ENCODE results near the gene ARMH2. TPM values are rescaled to one million over a fixed set of nuclear protein-coding genes. Genes with fewer than 3 reads are reported as not detected.
A peak's percentile ranks its signal among the peaks of the same experiment; 100 is the strongest.

Gene ARMH2
- total and polyA plus RNA-seq, 2 donors (not counting 1 experiment from before 2014, with no cell fraction given): 0.43 to 5.0 TPM

- H3K9ac ChIP-seq (ENCODE audit: low read length): peak within 1 kb of the TSS; percentile 92
- no peaks in the 10 kb centered on the region for H3K36me3 ChIP-seq (replicated peaks in 1 of 2; ENCODE audit: control extremely low read depth in 1 of 2, control insufficient read depth in 1 of 2, extremely low read depth in 1 of 2, insufficient read depth in 2 of 2, low read length in 1 of 2)
- peaks cover 40% of the 10 kb centered on the region for H3K79me2 ChIP-seq (ENCODE audit: control insufficient read depth, insufficient read depth, low read length)
- ATAC-seq (ENCODE audit: low read depth): peak; percentile 90
- Mint-ChIP-seq H3K27ac (peak within 1 kb of the TSS; percentile 97), H3K4me3 (peak within 1 kb of the TSS; percentile 99), H3K4me1 (peaks cover 26% of the 10 kb centered on the region), H3K9me3 (ENCODE audit: insufficient read depth) (no peaks in the 10 kb centered on the region), H3K27me3 (no peaks in the 10 kb centered on the region)
- H2AFZ ChIP-seq (ENCODE audit: insufficient read depth, low read depth, low read length, poor library complexity, severe bottlenecking): peak within 1 kb of the TSS; percentile 96
- DNase-seq: peak; percentile 98
- no peaks in the 10 kb centered on the region for H4K20me1 ChIP-seq (ENCODE audit: control insufficient read depth, insufficient read depth, low read length, poor library complexity, severe bottlenecking)
- under 1% methylated on average over 71 of the region's 75 CpGs for WGBS (ENCODE audit: insufficient coverage)
- H3K27ac ChIP-seq (ENCODE audit: low read length in 2 of 2): peak within 1 kb of the TSS; percentile 85 to 94
- ChIA-PET CTCF (interaction anchor here (0.6 to 1.4 kb wide), 6 partner anchors 10 to 296 kb away, joined by 3 to 6 read pairs (median 4); no protein-coding TSS in a partner anchor), POLR2A (interaction anchor here (0.7 to 1.0 kb wide), 3 partner anchors 53 to 63 kb away, joined by 3 to 6 read pairs (median 6); no protein-coding TSS in a partner anchor)
- H3K27me3 ChIP-seq (replicated peaks in 1 of 4; ENCODE audit: control extremely low read depth in 1 of 4, control insufficient read depth in 3 of 4, insufficient read depth in 4 of 4, low read length in 3 of 4): no peaks in the 10 kb centered on the region
- no peaks in the 10 kb centered on the region for H3K9me3 ChIP-seq (ENCODE audit: control extremely low read depth in 1 of 3, control insufficient read depth in 2 of 3, insufficient read depth in 1 of 3, low read length in 2 of 3)
- H3K4me3 ChIP-seq (ENCODE audit: control extremely low read depth in 1 of 5, extremely low read depth in 1 of 5, insufficient read depth in 1 of 5, low read depth in 2 of 5, low read length in 4 of 5): peak within 1 kb of the TSS; percentile 93 to 100 (median 95)
- H3K4me1 ChIP-seq (ENCODE audit: control insufficient read depth in 2 of 2, insufficient read depth in 2 of 2, low read length in 2 of 2): peaks cover 14 to 21% of the 10 kb centered on the region in 2 donors
- intact Hi-C loops (cut with micrococcal nuclease): loop anchor here (1.0 to 5.0 kb wide), 5 partner anchors 54 to 280 kb away; partner anchors contain the start of gene ACOT13
- H3K4me2 ChIP-seq (replicated peaks; ENCODE audit: low read depth, low read length, poor library complexity, severe bottlenecking): peak within 1 kb of the TSS; percentile 81
- no peak for TF ChIP-seq EZH2 (IDR thresholded peaks at IDR 0.05; ENCODE audit: borderline replicate concordance, insufficient read depth, low read depth, low read length, poor library complexity, severe bottlenecking)
- TF ChIP-seq CTCF (IDR thresholded peaks at IDR 0.05): no peak
Measured at GRCh38 chr6:24774696-24775519, 23.8 kb downstream of the ARMH2 start, which contains the start of gene GMNN. Gene GMNN (plus strand): TSS chr6:24774937. CDS start chr6:24777247, 2,310 bp downstream.

GRCh38 chr6:24768361-24768760, 30.4 kb downstream of the ARMH2 start:
- no peak for DNase-seq
- no peak overlapping the region for H2AFZ ChIP-seq (ENCODE audit: insufficient read depth, low read depth, low read length, poor library complexity, severe bottlenecking)
- intact Hi-C loops (cut with micrococcal nuclease): no loop called here
- no peaks in the 10 kb centered on the region for H3K4me1 ChIP-seq (ENCODE audit: control insufficient read depth in 2 of 2, insufficient read depth in 2 of 2, low read length in 2 of 2)
- Mint-ChIP-seq H3K27ac (no peak overlapping the region), H3K27me3 (no peaks in the 10 kb centered on the region), H3K9me3 (ENCODE audit: insufficient read depth) (no peaks in the 10 kb centered on the region), H3K4me1 (no peaks in the 10 kb centered on the region), H3K4me3 (no peak overlapping the region)
- H3K9ac ChIP-seq (ENCODE audit: low read length): no peak overlapping the region
- ChIA-PET POLR2A (no interaction called here), CTCF (interaction anchor here (1.0 to 5.8 kb wide), 3 partner anchors 47 to 338 kb away, joined by 3 to 68 read pairs (median 5); no protein-coding TSS in a partner anchor)
- no peaks in the 10 kb centered on the region for H3K9me3 ChIP-seq (ENCODE audit: control extremely low read depth in 1 of 3, control insufficient read depth in 2 of 3, insufficient read depth in 1 of 3, low read length in 2 of 3)
- H3K27ac ChIP-seq (ENCODE audit: low read length in 2 of 2): no peak overlapping the region
- no peak overlapping the region for H3K4me3 ChIP-seq (ENCODE audit: control extremely low read depth in 1 of 5, extremely low read depth in 1 of 5, insufficient read depth in 1 of 5, low read depth in 2 of 5, low read length in 4 of 5)
- TF ChIP-seq EZH2 (IDR thresholded peaks at IDR 0.05; ENCODE audit: borderline replicate concordance, insufficient read depth, low read depth, low read length, poor library complexity, severe bottlenecking) (no peak), CTCF (IDR thresholded peaks at IDR 0.05) (no peak)
- no peaks in the 10 kb centered on the region for H4K20me1 ChIP-seq (ENCODE audit: control insufficient read depth, insufficient read depth, low read length, poor library complexity, severe bottlenecking)
- no peak overlapping the region for H3K4me2 ChIP-seq (replicated peaks; ENCODE audit: low read depth, low read length, poor library complexity, severe bottlenecking)
- WGBS (ENCODE audit: insufficient coverage): no CpG with 5 or more reads among the region's 5 CpGs
- no peak for ATAC-seq (ENCODE audit: low read depth)
- no peaks in the 10 kb centered on the region for H3K36me3 ChIP-seq (replicated peaks in 1 of 2; ENCODE audit: control extremely low read depth in 1 of 2, control insufficient read depth in 1 of 2, extremely low read depth in 1 of 2, insufficient read depth in 2 of 2, low read length in 1 of 2)
- H3K27me3 ChIP-seq (replicated peaks in 1 of 4; ENCODE audit: control extremely low read depth in 1 of 4, control insufficient read depth in 3 of 4, insufficient read depth in 4 of 4, low read length in 3 of 4): no peaks in the 10 kb centered on the region
- H3K79me2 ChIP-seq (ENCODE audit: control insufficient read depth, insufficient read depth, low read length): no peaks in the 10 kb centered on the region
